Smooth muscle cell (in vitro differentiated cells): ENCODE data around the gene TMEM115. TPM values are rescaled to one million over a fixed set of nuclear protein-coding genes. Genes with fewer than 3 reads are reported as not detected.

Experiments used
- DNase-seq: peaks from one replicate; lab custom pipeline; 2025; ENCODE audit not compliant: unreplicated experiment; lab: John Stamatoyannopoulos, UW
- H2AFZ ChIP-seq: fragments of 200-600 bp; sonication (generic); 2 replicates; pipeline ENCODE4 v1.6.0; 2016; ENCODE audit warnings: antibody characterized with exemption, low read depth, mild to moderate bottlenecking
- H3F3A ChIP-seq: fragments of 200-600 bp; sonication (generic); 2 replicates; pipeline ENCODE4 v1.6.0; 2017; ENCODE audit warnings: antibody characterized with exemption, low read depth
- H3K27ac ChIP-seq: fragments of 200-600 bp; sonication (generic); 2 replicates; pipeline ENCODE4 v1.5.1; 2016; ENCODE audit warnings: low read depth, mild to moderate bottlenecking
- H3K27me3 ChIP-seq: fragments of 200-600 bp; sonication (generic); 2 replicates; pipeline ENCODE4 v1.6.1; 2016; ENCODE audit warnings: low read depth, mild to moderate bottlenecking
- H3K36me3 ChIP-seq: fragments of 200-600 bp; sonication (generic); 2 replicates; pipeline ENCODE4 v1.5.1; 2016; ENCODE audit warnings: low read depth
- H3K4me1 ChIP-seq: fragments of 200-600 bp; sonication (generic); 2 replicates; pipeline ENCODE4 v1.5.1; 2016; ENCODE audit warnings: low read depth
- H3K4me2 ChIP-seq: fragments of 200-600 bp; sonication (generic); 2 replicates; pipeline ENCODE4 v1.6.0; 2016; ENCODE audit warnings: mild to moderate bottlenecking
- H3K4me3 ChIP-seq: fragments of 200-600 bp; sonication (generic); 2 replicates; pipeline ENCODE4 v1.5.1; 2016; ENCODE audit warnings: mild to moderate bottlenecking
- H3K79me2 ChIP-seq: fragments of 200-600 bp; sonication (generic); 2 replicates; pipeline ENCODE4 v1.6.0; 2016; ENCODE audit warnings: low read depth, mild to moderate bottlenecking
- H3K9ac ChIP-seq: fragments of 200-600 bp; sonication (generic); 2 replicates; pipeline ENCODE4 v1.6.0; 2016; ENCODE audit warnings: low read depth
- H3K9me3 ChIP-seq: fragments of 200-600 bp; sonication (generic); replicated peaks from 2 replicates; pipeline ENCODE4 v1.5.1; 2016; ENCODE audit warnings: low read depth
- H4K20me1 ChIP-seq: fragments of 200-600 bp; sonication (generic); 2 replicates; pipeline ENCODE4 v1.6.0; 2016; ENCODE audit warnings: low read depth
- CTCF ChIP-seq: fragments of 200-600 bp; sonication (generic); IDR thresholded peaks from 2 replicates; pipeline ENCODE4 v1.5.1; 2017; ENCODE audit warnings: borderline replicate concordance, mild to moderate bottlenecking, antibody characterized with exemption; ENCODE audit not compliant: insufficient read depth, poor library complexity, severe bottlenecking
- WGBS: methylation state at CpG from one replicate; pipeline ENCODE4 v1.1.7; 2016; ENCODE audit warnings: low lambda C conversion rate; 5-methylcytosine and 5-hydroxymethylcytosine counted together
- polyA plus RNA-seq: library from polyadenylated mRNA; unstranded; fragments of >200 nt; fragmentation: Nextera tagmentation; extraction: Ambion mirVana; gene quantifications from 2 replicates; pipeline ENCODE4 v1.2.1, GENCODE V29; 2016
- total RNA-seq: library from RNA; depleted of rRNA; stranded (reverse); fragments of >200 nt; gene quantifications from 2 replicates; pipeline ENCODE4 v1.2.3, GENCODE V29; 2014

The TMEM115 gene
- total and polyA plus RNA-seq, 2 experiments from 2014 or later: 42.7 to 56.6 TPM

DNA sequence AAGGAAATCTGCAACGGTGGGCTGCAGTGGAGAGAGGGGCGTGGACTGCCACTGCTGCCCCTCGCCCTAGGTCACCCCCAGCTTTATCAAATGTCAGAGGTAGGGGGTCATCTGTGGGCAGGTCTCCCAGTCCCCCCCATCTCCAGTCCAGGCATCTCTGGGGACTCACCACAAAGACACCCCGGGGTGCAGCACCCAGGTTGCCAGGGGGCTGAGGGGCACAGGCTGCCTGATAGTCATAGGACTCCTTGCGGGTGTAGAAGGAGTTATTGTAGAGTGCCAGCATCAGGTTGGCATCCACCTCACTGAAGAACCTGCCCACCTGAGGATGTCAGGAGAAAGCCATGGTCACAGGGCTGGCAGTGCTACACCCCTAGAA is 6.5 kb upstream of the TMEM115 start:
- Histone ChIP-seq H3K4me3 (peak overlapping the region; percentile 60), H3K9me3 (no peaks in the 10 kb centered on the region), H3K9ac (no peak overlapping the region), H3K36me3 (no peaks in the 10 kb centered on the region), H3K27ac (no peak overlapping the region), H3K4me2 (peak overlapping the region; percentile 83), H3K4me1 (peaks cover 3% of the 10 kb centered on the region), H3K27me3 (no peaks in the 10 kb centered on the region), H2AFZ (no peak overlapping the region), H3F3A (no peaks in the 10 kb centered on the region), H4K20me1 (no peaks in the 10 kb centered on the region), H3K79me2 (no peaks in the 10 kb centered on the region)
- DNase-seq: no peak
- WGBS: 74% methylated on average over 5 of the region's 5 CpGs
- TF ChIP-seq CTCF: no peak

DNA sequence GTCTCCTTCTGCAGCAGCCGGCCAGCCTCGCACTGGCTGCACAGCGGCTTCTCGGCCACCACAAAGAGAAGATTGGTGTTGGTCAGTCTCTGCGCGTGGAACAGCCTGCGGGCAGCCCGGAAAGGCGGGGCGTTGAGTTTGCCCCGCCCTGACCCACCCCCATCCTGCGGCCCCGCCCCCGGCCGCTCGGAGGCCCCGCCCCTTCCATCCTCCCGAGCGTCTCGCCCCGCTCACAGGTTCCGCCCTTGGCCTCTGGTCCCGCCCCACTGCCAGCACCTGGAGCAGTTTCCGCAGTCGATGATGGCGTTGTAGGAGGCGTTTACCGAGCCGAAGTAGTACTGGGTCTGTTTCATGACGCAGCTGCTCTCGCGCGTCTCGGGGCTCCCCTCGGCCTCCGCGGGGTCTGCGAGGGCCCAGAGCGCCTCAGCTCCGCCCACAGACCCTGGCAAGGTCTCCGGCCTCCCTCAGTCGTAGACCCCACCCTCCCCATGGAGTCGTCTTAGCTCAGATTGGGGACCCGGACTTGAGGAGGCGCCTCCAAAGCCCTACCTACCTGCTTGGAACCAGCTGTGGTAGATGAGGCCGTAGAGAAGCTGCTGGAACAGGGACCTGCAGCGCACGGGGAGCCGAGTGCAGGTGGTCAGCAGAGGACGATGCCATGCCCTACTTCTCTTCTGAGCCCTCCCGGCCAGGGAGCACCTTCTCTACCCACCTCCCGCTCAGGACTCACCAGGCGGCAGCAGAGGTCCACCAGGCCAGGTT is 5.9 kb upstream of the TMEM115 start:
- no peak overlapping the region for H3K27ac ChIP-seq
- WGBS: 7% methylated on average over 47 of the region's 53 CpGs

DNA sequence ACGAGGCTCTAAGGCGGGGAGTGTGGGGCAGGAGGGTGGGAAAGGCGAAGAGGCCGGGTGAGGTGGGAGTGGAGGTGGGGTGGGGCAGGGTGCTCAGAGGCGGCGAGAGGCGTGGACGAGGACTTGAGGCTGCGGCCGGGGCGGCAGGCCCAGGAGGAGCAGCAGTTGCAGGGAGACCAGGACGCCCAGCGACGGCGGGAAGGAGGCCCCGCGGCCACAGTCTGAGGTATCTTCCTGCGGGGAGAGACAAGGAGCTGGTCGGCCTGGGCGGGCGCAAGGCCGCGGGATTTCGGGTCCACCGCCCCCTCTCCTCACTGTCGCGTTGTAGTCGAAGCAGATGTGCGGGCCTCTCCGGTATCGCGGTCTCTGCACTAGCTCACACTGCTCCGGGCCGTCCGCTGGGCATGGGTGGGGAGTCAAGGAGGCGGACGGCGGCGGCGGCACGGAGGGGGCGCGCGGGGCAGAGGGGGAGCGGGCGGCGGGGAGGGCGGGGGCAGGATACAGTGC is 5.3 kb upstream of the TMEM115 start:
- Histone ChIP-seq H3K4me2 (peak overlapping the region; percentile 83), H3K79me2 (no peaks in the 10 kb centered on the region), H3F3A (no peaks in the 10 kb centered on the region), H2AFZ (peak overlapping the region; percentile 9), H4K20me1 (no peaks in the 10 kb centered on the region), H3K27ac (no peak overlapping the region), H3K4me1 (peaks cover 3% of the 10 kb centered on the region), H3K9ac (no peak overlapping the region), H3K36me3 (no peaks in the 10 kb centered on the region), H3K9me3 (no peaks in the 10 kb centered on the region), H3K27me3 (no peaks in the 10 kb centered on the region), H3K4me3 (peak overlapping the region; percentile 60)
- no peak for TF ChIP-seq CTCF
- DNase-seq: peak; percentile 64
- WGBS: 10% methylated on average over 41 of the region's 48 CpGs

More for the DNA sequence above, 5.9 kb upstream of the TMEM115 start:
- Histone ChIP-seq H2AFZ (peak overlapping the region; percentile 73), H4K20me1 (no peaks in the 10 kb centered on the region), H3K79me2 (no peaks in the 10 kb centered on the region), H3K27me3 (no peaks in the 10 kb centered on the region), H3F3A (no peaks in the 10 kb centered on the region), H3K4me2 (peak overlapping the region; percentile 83), H3K36me3 (no peaks in the 10 kb centered on the region), H3K4me3 (peak overlapping the region; percentile 60), H3K9ac (peak overlapping the region; percentile 16), H3K4me1 (peaks cover 3% of the 10 kb centered on the region), H3K9me3 (no peaks in the 10 kb centered on the region)
- peak; percentile 64 for DNase-seq
- TF ChIP-seq CTCF: no peak

- Histone ChIP-seq H3K4me1 (peaks cover 26% of the 10 kb centered on the region), H3K4me2 (peak overlapping the region; percentile 92), H3K36me3 (no peaks in the 10 kb centered on the region), H3F3A (no peaks in the 10 kb centered on the region), H3K27me3 (no peaks in the 10 kb centered on the region), H2AFZ (peak overlapping the region; percentile 76), H3K79me2 (peaks cover 39% of the 10 kb centered on the region), H3K9me3 (no peaks in the 10 kb centered on the region), H3K9ac (no peak overlapping the region), H4K20me1 (peaks cover 41% of the 10 kb centered on the region), H3K4me3 (peak overlapping the region; percentile 64), H3K27ac (no peak overlapping the region)
- DNase-seq: no peak
- TF ChIP-seq CTCF: no peak
- 24% methylated on average over 8 of the region's 8 CpGs for WGBS
These were observed 414 bp upstream of the TMEM115 start for GRCh38 chr3:50359760-50360110.
